ACC112 (cell line): ENCODE measurements around the gene RNASE4.

ENCODE experiments used
- H2AFZ ChIP-seq: fragments of 200-600 bp; sonication (generic); one replicate; pipeline ENCODE4 v1.6.0; 2017; ENCODE audit warnings: antibody characterized with exemption, low read length; ENCODE audit not compliant: unreplicated experiment
- H3K27ac ChIP-seq: fragments of 200-600 bp; sonication (generic); 2 replicates; pipeline ENCODE4 v1.5.1; 2014; ENCODE audit warnings: low read depth, mild to moderate bottlenecking, antibody characterized with exemption, low read length, moderate library complexity
- H3K27me3 ChIP-seq: fragments of 200-600 bp; sonication (generic); 2 replicates; pipeline ENCODE4 v1.6.1; 2014; ENCODE audit warnings: mild to moderate bottlenecking, antibody characterized with exemption, low read length, moderate library complexity, mixed read lengths; ENCODE audit not compliant: insufficient read depth
- H3K36me3 ChIP-seq: fragments of 200-600 bp; sonication (generic); 2 replicates; pipeline ENCODE4 v1.6.1; 2016; ENCODE audit warnings: mild to moderate bottlenecking, antibody characterized with exemption, low read length, moderate library complexity, mixed read lengths; ENCODE audit not compliant: insufficient read depth
- H3K4me1 ChIP-seq: fragments of 200-600 bp; sonication (generic); one replicate; pipeline ENCODE4 v1.6.1; 2016; ENCODE audit warnings: low read length, mixed read lengths; ENCODE audit not compliant: insufficient read depth, unreplicated experiment, control insufficient read depth
- H3K4me3 ChIP-seq: fragments of 200-600 bp; sonication (generic); 2 replicates; pipeline ENCODE4 v1.5.1; 2014; ENCODE audit warnings: mild to moderate bottlenecking, low read depth, low read length
- H3K79me2 ChIP-seq: fragments of 200-600 bp; sonication (generic); one replicate; pipeline ENCODE4 v1.6.0; 2016; ENCODE audit warnings: low read length; ENCODE audit not compliant: control insufficient read depth, unreplicated experiment, insufficient read depth

Gene RNASE4

DNA sequence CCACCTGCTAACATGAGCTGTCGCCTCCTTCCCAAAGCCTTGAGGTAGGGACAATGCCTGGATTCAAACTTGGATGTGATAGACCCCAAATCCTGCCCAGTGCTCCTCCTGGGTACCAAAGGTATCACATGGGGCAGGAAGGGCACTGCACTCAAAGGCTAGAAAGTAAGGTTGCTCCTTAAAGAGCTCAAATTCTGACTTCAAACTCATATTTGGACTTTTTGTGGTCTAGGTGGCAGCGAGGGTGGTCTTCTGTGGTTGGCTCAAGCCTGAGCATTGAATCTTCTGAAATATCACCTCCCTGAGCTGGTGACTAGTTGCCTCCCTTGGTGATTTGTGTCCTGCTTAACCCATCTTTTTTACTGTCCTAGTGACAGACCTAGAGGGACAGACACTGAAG lies 8.3 kb upstream of the RNASE4 start:
- Histone ChIP-seq H3K27me3 (peaks cover 17% of the 10 kb centered on the region), H2AFZ (no peak overlapping the region), H3K36me3 (no peaks in the 10 kb centered on the region), H3K4me3 (no peak overlapping the region), H3K4me1 (peaks cover 9% of the 10 kb centered on the region), H3K27ac (no peak overlapping the region), H3K79me2 (no peaks in the 10 kb centered on the region)

- Histone ChIP-seq H3K4me1 (peaks cover 9% of the 10 kb centered on the region), H3K79me2 (no peaks in the 10 kb centered on the region), H3K27ac (no peak overlapping the region), H3K27me3 (peaks cover 10% of the 10 kb centered on the region), H3K36me3 (no peaks in the 10 kb centered on the region), H2AFZ (no peak overlapping the region), H3K4me3 (0 out of 2 replicates have a peak overlapping the region, but pooled peaks have one; percentile 87)
Observed at GRCh38 chr14:20679907-20680306, 4.5 kb upstream of the RNASE4 start.

DNA sequence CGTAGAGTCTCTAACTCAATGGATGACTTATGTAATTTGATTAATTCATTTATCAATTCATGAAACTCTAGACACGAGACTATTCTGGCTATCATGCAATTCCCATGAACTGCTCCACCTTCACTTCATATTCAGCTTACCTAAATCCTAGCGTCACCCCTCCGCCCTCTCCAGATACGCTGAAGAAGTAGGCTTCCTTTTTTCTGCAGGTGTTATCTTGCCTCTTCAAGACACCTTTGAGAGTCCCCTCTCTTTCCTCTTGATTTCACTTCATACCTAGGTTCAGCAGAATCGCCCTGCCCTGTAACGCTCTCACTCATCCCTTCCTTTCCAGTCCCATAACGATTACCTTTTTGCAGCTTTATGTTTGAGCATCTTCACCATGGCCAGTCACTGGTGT lies 4.0 kb upstream of the RNASE4 start:
- no peaks in the 10 kb centered on the region for H3K36me3 ChIP-seq
- H2AFZ ChIP-seq, result peak overlapping the region; percentile 93
- H3K27ac ChIP-seq, result no peak overlapping the region
- peaks cover 9% of the 10 kb centered on the region for H3K4me1 ChIP-seq
- peak overlapping the region; percentile 87 for H3K4me3 ChIP-seq
- peaks cover 7% of the 10 kb centered on the region for H3K27me3 ChIP-seq
- H3K79me2 ChIP-seq, result no peaks in the 10 kb centered on the region

- Histone ChIP-seq H3K4me3 (peak overlapping the region; percentile 87), H3K27me3 (peaks cover 2% of the 10 kb centered on the region; the same call in 1 of the 2 replicates), H3K4me1 (peaks cover 9% of the 10 kb centered on the region), H2AFZ (peak overlapping the region; percentile 93), H3K27ac (peak overlapping the region; percentile 96), H3K36me3 (no peaks in the 10 kb centered on the region), H3K79me2 (no peaks in the 10 kb centered on the region)
Observed at GRCh38 chr14:20680843-20681347, 3.5 kb upstream of the RNASE4 start.

GRCh38 chr14:20681348-20682126 lies 2.8 kb upstream of the RNASE4 start:
- no peaks in the 10 kb centered on the region for H3K27me3 ChIP-seq
- H3K36me3 ChIP-seq, result no peaks in the 10 kb centered on the region
- no peaks in the 10 kb centered on the region for H3K79me2 ChIP-seq
- H3K4me3 ChIP-seq, result peak overlapping the region; percentile 87
- H3K27ac ChIP-seq, result peak overlapping the region; percentile 96
- peaks cover 11% of the 10 kb centered on the region for H3K4me1 ChIP-seq
- peak overlapping the region; percentile 97 for H2AFZ ChIP-seq

- Histone ChIP-seq H3K79me2 (no peaks in the 10 kb centered on the region), H3K27ac (peak overlapping the region; percentile 96), H3K36me3 (no peaks in the 10 kb centered on the region), H3K27me3 (no peaks in the 10 kb centered on the region), H3K4me1 (peaks cover 11% of the 10 kb centered on the region), H3K4me3 (peak overlapping the region; percentile 87), H2AFZ (peak overlapping the region; percentile 97)
Observed at GRCh38 chr14:20682127-20682434, 2.3 kb upstream of the RNASE4 start.

DNA sequence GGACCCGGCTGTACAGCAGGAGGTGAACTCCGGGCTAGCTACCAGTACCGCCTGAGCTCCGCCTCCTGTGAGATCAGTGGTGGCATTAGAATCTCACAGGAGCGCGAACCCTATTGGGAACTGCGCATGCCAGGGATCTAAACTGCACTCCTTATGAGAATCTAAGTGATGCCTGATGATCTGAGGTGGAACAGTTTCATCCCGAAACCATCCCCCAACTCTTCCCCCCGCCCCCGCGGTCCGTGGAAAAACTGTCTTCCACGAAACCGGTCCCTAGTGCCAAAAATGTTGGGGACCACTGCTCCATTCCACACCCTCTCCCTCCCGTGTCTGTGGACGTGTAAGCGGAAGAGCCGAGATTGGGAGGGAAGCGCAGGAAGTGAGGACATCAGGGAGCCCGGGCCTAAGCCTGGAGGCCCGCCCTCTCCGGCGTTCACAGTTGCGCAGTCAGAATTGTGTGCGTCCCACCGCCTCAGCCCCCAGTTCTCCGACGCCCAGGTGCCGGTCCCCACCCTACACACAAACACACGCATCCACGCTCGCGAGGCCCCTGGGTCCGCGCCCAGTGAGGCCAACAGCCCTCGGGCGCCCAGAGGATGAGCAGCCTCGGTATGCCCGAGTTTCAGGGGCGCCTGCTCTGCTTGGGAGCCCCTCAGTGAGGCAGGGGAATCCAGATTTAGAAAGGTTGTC lies 1.8 kb upstream of the RNASE4 start:
- H3K4me1 ChIP-seq, result peaks cover 11% of the 10 kb centered on the region
- no peaks in the 10 kb centered on the region for H3K79me2 ChIP-seq
- no peaks in the 10 kb centered on the region for H3K27me3 ChIP-seq
- H2AFZ ChIP-seq, result peak overlapping the region; percentile 97
- peak overlapping the region; percentile 96 for H3K27ac ChIP-seq
- H3K4me3 ChIP-seq, result peak overlapping the region; percentile 87
- H3K36me3 ChIP-seq, result no peaks in the 10 kb centered on the region

DNA sequence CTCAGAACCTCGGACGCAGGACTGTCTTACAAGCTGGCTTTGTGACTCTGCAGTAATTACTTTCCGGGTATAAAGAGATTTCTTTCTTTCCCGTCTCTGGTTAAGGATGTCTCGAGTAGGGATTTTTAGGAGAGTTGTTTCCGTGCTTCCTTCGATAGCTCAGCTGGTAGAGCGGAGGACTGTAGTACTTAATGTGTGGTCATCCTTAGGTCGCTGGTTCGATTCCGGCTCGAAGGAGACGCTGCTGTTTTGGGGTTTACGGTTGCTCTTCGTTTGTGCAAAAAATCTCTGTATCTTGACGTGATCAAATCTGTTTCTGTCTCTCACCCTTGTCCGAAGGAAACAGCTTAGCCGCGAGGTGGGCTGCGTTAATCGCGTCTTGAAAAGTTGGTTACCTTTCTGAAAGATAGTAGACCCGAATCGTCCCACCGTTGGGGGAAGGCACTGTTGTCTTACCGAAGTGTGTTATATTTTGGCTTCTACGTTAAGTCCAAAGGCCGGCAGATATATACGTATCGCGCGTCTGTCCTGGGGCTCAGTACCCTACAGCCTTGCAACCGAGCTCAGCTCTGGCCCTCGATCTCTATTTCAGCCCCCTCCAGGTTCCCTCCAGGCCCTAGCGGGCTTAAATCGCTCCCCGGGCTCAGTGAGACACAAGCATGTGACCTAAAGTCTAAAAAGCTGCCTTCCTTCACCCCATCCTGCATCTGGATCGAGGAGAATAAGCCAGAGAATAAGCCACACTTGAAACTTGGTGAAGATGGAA lies 1.1 kb upstream of the RNASE4 start:
- H2AFZ ChIP-seq, result peak overlapping the region; percentile 97
- H3K36me3 ChIP-seq, result no peaks in the 10 kb centered on the region
- H3K27ac ChIP-seq, result peak overlapping the region; percentile 96
- H3K27me3 ChIP-seq, result no peaks in the 10 kb centered on the region
- H3K4me1 ChIP-seq, result peaks cover 11% of the 10 kb centered on the region
- H3K79me2 ChIP-seq, result no peaks in the 10 kb centered on the region
- H3K4me3 ChIP-seq, result peak overlapping the region; percentile 87

DNA sequence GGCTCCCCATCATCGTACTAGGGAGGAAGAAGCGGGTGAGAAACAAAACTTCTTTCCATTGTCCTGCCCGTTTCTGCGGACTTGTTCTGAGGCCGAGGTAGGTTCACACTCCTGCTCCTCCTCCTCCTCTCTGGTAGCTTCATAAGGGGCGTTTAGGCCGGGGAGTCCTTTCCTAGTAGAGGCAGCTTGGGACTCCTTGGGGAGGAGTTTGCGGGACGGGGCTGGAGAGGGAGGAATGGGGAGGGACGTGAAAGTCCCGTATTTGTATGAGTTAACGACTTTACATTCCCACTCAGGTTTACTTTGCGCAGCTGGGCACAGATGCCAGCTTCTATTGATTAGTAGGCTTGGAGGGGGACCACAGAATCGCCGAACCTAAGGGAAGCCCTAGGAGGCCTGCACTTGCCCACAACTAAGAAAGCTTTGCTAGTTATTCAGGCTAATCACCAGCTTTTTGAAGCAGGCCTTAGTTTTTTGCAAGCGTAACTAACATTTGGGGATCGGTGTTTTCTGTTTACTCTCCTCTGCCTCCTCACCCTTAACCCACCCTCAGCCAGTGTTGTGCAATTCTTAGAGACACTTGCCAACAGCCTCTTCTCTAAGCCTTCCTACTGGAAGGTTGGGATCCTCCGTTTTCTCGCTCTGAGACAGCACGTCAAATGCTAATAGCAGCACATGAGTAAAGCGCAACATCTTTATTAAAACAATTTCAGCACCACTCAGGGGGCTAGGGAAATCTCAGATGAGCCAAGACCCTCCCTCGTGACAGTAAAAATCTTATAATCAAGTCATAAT lies 499 bp downstream of the RNASE4 start:
- Histone ChIP-seq H3K36me3 (no peaks in the 10 kb centered on the region), H3K27me3 (no peaks in the 10 kb centered on the region), H3K27ac (peak overlapping the region; percentile 96), H3K4me1 (peaks cover 11% of the 10 kb centered on the region), H3K4me3 (peak overlapping the region; percentile 87), H3K79me2 (no peaks in the 10 kb centered on the region), H2AFZ (peak overlapping the region; percentile 76)
